Fibroblast of skin of left quadriceps (primary cell): Measurements from ENCODE around the gene KLHL1.

Source experiments
- DNase-seq, 2 experiments: peaks; one replicate each; pipeline ENCODE4 v3.0.0-alpha.2; 2013; ENCODE audit warnings: low read depth in 2 of 2

KLHL1 gene

GRCh38 chr13:69683921-69684686 is 424.1 kb downstream of the KLHL1 start:
- no peak for DNase-seq

- no peak for DNase-seq
These were observed 426.5 kb downstream of the KLHL1 start for GRCh38 chr13:69681722-69682121.

GRCh38 chr13:69677343-69677742 is 430.9 kb downstream of the KLHL1 start:
- no peak for DNase-seq

GRCh38 chr13:69676286-69676685 is 432.0 kb downstream of the KLHL1 start:
- no peak for DNase-seq

GRCh38 chr13:69660155-69660554 is 448.1 kb downstream of the KLHL1 start:
- DNase-seq: no peak

- no peak for DNase-seq
These were observed 450.6 kb downstream of the KLHL1 start for GRCh38 chr13:69657676-69658075.

GRCh38 chr13:69654392-69654791 is 453.9 kb downstream of the KLHL1 start:
- no peak for DNase-seq
